ENCODE measurements around the gene DCHS1. TPM values are rescaled to one million over a fixed set of nuclear protein-coding genes. Genes with fewer than 3 reads are reported as not detected.

DCHS1 gene
- total and polyA plus RNA-seq, 9 of the 15 experiments (the other 6 are each of a cell fraction or from before 2014, with no cell fraction given) = 0.04 to 0.49 (median 0.14) TPM; not detected in 2

- TF ChIP-seq HINFP (tag; conservative IDR thresholded peaks at IDR 0.05; ENCODE audit: low read depth) (no peak), PATZ1 (CRISPR knock-in tag; IDR thresholded peaks at IDR 0.05; ENCODE audit: borderline replicate concordance) (no peak), CTBP1 (IDR thresholded peaks at IDR 0.05; ENCODE audit: borderline replicate concordance) (peak; percentile 68; the same call in 1 of the 2 replicates), MYNN (IDR thresholded peaks at IDR 0.05) (peak; percentile 37; the same call in 1 of the 2 replicates), MYNN (CRISPR knock-in tag; IDR thresholded peaks at IDR 0.05) (no peak), FOSL1 (tag; conservative IDR thresholded peaks at IDR 0.05) (peak; percentile 52; the same call in 1 of the 2 replicates), NFIX (CRISPR knock-in tag; IDR thresholded peaks at IDR 0.05; ENCODE audit: low read depth) (no peak), PBX2 (CRISPR knock-in tag; IDR thresholded peaks at IDR 0.05; ENCODE audit: low read depth) (no peak), PBX2 (tag; conservative IDR thresholded peaks at IDR 0.05; ENCODE audit: low read depth) (no peak), STAG1 (CRISPR knock-in tag; IDR thresholded peaks at IDR 0.05; ENCODE audit: borderline replicate concordance) (no peak), ZNF445 (CRISPR knock-in tag; IDR thresholded peaks at IDR 0.05; ENCODE audit: low read depth) (peak; percentile 16; the same call in 1 of the 2 replicates), POLR2AphosphoS2 (IDR thresholded peaks at IDR 0.05; ENCODE audit: low read length) (no peak), THAP12 (CRISPR knock-in tag; IDR thresholded peaks at IDR 0.05) (peak; percentile 81; the same call in 1 of the 2 replicates), TSC22D4 (tag; IDR thresholded peaks at IDR 0.05) (no peak)
Observed at GRCh38 chr11:6612213-6613041, 43.2 kb downstream of the DCHS1 start, which contains the start of gene TAF10 (continued).

All from K562 (cell line).